GM18519 (cell line): ENCODE data around the gene RNF212.
"Not testable (repeated sequence)": the region's sequence is repeated elsewhere in the genome, so short reads cannot be mapped to it uniquely, and the experiment has no call there.

Experiments
- ATAC-seq: cut with Tn5 transposase; IDR thresholded peaks from one replicate; pipeline ENCODE4 v1.9.1; 2021; ENCODE audit warnings: mild to moderate bottlenecking, moderate library complexity; ENCODE audit not compliant: unreplicated experiment, low FRiP score

Gene RNF212

GRCh38 chr4:1050486-1051213 lies 62.7 kb downstream of the RNF212 start:
- ATAC-seq: no peak

GRCh38 chr4:1049591-1049905 lies 63.8 kb downstream of the RNF212 start:
- no peak for ATAC-seq

- no peak for ATAC-seq
Observed at GRCh38 chr4:1048773-1049590, 64.4 kb downstream of the RNF212 start.

GRCh38 chr4:1047976-1048772 lies 65.2 kb downstream of the RNF212 start:
- ATAC-seq: no peak

- ATAC-seq: no peak
Observed at GRCh38 chr4:1047106-1047975, 66.0 kb downstream of the RNF212 start.

- not testable (repeated sequence) for ATAC-seq
Observed at GRCh38 chr4:1046581-1047011, 66.8 kb downstream of the RNF212 start.

GRCh38 chr4:1045595-1046201 lies 67.7 kb downstream of the RNF212 start:
- ATAC-seq: no peak

- ATAC-seq: no peak
Observed at GRCh38 chr4:1045193-1045594, 68.2 kb downstream of the RNF212 start.

GRCh38 chr4:1044469-1045192 lies 68.7 kb downstream of the RNF212 start:
- no peak for ATAC-seq

- no peak for ATAC-seq
Observed at GRCh38 chr4:1043651-1044468, 69.5 kb downstream of the RNF212 start.

GRCh38 chr4:1043162-1043561 lies 70.2 kb downstream of the RNF212 start:
- no peak for ATAC-seq

- no peak for ATAC-seq
Observed at GRCh38 chr4:1042352-1043055, 70.9 kb downstream of the RNF212 start.

GRCh38 chr4:1041936-1042330 lies 71.4 kb downstream of the RNF212 start:
- no peak for ATAC-seq

GRCh38 chr4:1041147-1041935 lies 72.0 kb downstream of the RNF212 start:
- ATAC-seq: no peak

GRCh38 chr4:1040344-1041146 lies 72.8 kb downstream of the RNF212 start:
- ATAC-seq: no peak
